Stimulated activated CD4-positive, alpha-beta T cell treated with anti-CD3 and anti-CD28 coated beads, Interleukin-1b, Interleukin-23, amount 100 ng/mL, for 48 hours (primary cell): ENCODE measurements around the gene KCNK18.
"Not testable (repeated sequence)": the region's sequence is repeated elsewhere in the genome, so short reads cannot be mapped to it uniquely, and the experiment has no call there.

Source experiments
- DNase-seq: peaks from one replicate; pipeline ENCODE4 v3.0.0-alpha.2; 2020

KCNK18 gene

GRCh38 chr10:117222976-117223692 is 25.8 kb downstream of the KCNK18 start:
- no peak for DNase-seq

GRCh38 chr10:117223693-117224430 is 26.6 kb downstream of the KCNK18 start:
- DNase-seq, result no peak

GRCh38 chr10:117224881-117225280 is 27.6 kb downstream of the KCNK18 start:
- no peak for DNase-seq

GRCh38 chr10:117226813-117227451 is 29.6 kb downstream of the KCNK18 start:
- DNase-seq, result no peak

GRCh38 chr10:117228210-117228609 is 30.9 kb downstream of the KCNK18 start:
- no peak for DNase-seq

GRCh38 chr10:117230107-117230506 is 32.8 kb downstream of the KCNK18 start:
- not testable (repeated sequence) for DNase-seq

GRCh38 chr10:117237401-117237991 is 40.2 kb downstream of the KCNK18 start:
- DNase-seq, result no peak

GRCh38 chr10:117239051-117239450 is 41.8 kb downstream of the KCNK18 start:
- DNase-seq, result no peak

- no peak for DNase-seq
These were observed 42.7 kb downstream of the KCNK18 start for GRCh38 chr10:117239721-117240620.

- no peak for DNase-seq
These were observed 43.6 kb downstream of the KCNK18 start, which contains the start of gene SLC18A2 for GRCh38 chr10:117240621-117241529. Gene SLC18A2, plus strand, starts transcription at chr10:117241114. Its CDS starts 580 bp downstream, at chr10:117241694.

GRCh38 chr10:117241541-117242462 is 44.5 kb downstream of the KCNK18 start:
- no peak for DNase-seq

- DNase-seq, result no peak
These were observed 45.2 kb downstream of the KCNK18 start for GRCh38 chr10:117242463-117242832.

- DNase-seq, result no peak
These were observed 49.8 kb downstream of the KCNK18 start for GRCh38 chr10:117246997-117247671.

- DNase-seq, result no peak
These were observed 51.6 kb downstream of the KCNK18 start for GRCh38 chr10:117248750-117249465.

GRCh38 chr10:117249493-117250093 is 52.3 kb downstream of the KCNK18 start:
- no peak for DNase-seq

GRCh38 chr10:117250411-117250810 is 53.1 kb downstream of the KCNK18 start:
- no peak for DNase-seq

- no peak for DNase-seq
These were observed 56.6 kb downstream of the KCNK18 start for GRCh38 chr10:117253908-117254307.

- DNase-seq, result no peak
These were observed 57.0 kb downstream of the KCNK18 start for GRCh38 chr10:117254338-117254737.
